ENCODE results near the gene DNAAF8.

DNA sequence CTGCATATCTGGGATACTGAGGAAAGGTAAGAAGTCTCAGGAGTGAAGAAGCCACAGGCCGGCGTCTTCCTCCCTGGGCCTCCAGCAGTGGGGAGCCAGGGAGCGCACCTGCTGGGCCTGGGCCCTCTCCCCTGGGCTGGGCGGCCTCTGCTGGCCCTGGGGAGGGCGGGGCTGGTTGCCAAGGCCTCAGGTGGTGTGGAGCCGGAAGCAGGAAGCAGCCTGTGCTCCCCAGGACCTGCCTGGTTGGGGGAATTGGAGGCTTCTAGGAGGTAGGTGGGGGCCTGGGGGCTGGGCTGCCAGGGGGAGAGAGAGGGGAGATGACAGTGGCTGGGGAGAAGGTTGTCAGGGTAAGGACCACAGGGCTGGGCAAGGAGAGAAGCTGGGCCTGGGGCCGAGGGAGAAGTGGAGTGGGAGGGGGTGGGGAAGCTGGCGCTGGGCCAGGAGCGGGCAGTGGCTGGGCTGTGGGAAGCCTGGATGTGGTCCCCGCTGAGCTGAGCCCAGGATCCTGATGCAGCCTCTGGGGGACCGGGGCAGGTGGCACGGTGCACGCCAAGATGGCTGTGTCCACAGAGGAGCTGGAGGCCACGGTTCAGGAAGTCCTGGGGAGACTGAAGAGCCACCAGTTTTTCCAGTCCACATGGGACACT is 61.0 kb downstream of the DNAAF8 start, which contains the start of gene SMIM22:
- no peak for TF ChIP-seq POLR2A (IDR thresholded peaks at IDR 0.05; ENCODE audit: low read depth, low read length)
- TF ChIP-seq, protein P1, sequence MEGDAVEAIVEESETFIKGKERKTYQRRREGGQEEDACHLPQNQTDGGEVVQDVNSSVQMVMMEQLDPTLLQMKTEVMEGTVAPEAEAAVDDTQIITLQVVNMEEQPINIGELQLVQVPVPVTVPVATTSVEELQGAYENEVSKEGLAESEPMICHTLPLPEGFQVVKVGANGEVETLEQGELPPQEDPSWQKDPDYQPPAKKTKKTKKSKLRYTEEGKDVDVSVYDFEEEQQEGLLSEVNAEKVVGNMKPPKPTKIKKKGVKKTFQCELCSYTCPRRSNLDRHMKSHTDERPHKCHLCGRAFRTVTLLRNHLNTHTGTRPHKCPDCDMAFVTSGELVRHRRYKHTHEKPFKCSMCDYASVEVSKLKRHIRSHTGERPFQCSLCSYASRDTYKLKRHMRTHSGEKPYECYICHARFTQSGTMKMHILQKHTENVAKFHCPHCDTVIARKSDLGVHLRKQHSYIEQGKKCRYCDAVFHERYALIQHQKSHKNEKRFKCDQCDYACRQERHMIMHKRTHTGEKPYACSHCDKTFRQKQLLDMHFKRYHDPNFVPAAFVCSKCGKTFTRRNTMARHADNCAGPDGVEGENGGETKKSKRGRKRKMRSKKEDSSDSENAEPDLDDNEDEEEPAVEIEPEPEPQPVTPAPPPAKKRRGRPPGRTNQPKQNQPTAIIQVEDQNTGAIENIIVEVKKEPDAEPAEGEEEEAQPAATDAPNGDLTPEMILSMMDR (IDR thresholded peaks at IDR 0.05; ENCODE audit: extremely low read depth in 1 of 2, insufficient read depth in 1 of 2, low read depth in 1 of 2, low read length in 2 of 2) = no peak
- no peak for TF ChIP-seq EZH2 (IDR thresholded peaks at IDR 0.05; ENCODE audit: borderline replicate concordance, low read depth, low read length, severe bottlenecking)

Measured in endothelial cell of umbilical vein (primary cell).